NCI-H82 treated with DMSO at 0.1 percent for 48 hours (cell line): ENCODE data around the gene ANO10.
"Not testable (repeated sequence)": the region's sequence is repeated elsewhere in the genome, so short reads cannot be mapped to it uniquely, and the experiment has no call there.

ENCODE experiments used
- DNase-seq: peaks from one replicate; lab custom pipeline; 2025; ENCODE audit not compliant: unreplicated experiment; lab: John Stamatoyannopoulos, UW

Gene ANO10, protein sequence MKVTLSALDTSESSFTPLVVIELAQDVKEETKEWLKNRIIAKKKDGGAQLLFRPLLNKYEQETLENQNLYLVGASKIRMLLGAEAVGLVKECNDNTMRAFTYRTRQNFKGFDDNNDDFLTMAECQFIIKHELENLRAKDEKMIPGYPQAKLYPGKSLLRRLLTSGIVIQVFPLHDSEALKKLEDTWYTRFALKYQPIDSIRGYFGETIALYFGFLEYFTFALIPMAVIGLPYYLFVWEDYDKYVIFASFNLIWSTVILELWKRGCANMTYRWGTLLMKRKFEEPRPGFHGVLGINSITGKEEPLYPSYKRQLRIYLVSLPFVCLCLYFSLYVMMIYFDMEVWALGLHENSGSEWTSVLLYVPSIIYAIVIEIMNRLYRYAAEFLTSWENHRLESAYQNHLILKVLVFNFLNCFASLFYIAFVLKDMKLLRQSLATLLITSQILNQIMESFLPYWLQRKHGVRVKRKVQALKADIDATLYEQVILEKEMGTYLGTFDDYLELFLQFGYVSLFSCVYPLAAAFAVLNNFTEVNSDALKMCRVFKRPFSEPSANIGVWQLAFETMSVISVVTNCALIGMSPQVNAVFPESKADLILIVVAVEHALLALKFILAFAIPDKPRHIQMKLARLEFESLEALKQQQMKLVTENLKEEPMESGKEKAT

DNA sequence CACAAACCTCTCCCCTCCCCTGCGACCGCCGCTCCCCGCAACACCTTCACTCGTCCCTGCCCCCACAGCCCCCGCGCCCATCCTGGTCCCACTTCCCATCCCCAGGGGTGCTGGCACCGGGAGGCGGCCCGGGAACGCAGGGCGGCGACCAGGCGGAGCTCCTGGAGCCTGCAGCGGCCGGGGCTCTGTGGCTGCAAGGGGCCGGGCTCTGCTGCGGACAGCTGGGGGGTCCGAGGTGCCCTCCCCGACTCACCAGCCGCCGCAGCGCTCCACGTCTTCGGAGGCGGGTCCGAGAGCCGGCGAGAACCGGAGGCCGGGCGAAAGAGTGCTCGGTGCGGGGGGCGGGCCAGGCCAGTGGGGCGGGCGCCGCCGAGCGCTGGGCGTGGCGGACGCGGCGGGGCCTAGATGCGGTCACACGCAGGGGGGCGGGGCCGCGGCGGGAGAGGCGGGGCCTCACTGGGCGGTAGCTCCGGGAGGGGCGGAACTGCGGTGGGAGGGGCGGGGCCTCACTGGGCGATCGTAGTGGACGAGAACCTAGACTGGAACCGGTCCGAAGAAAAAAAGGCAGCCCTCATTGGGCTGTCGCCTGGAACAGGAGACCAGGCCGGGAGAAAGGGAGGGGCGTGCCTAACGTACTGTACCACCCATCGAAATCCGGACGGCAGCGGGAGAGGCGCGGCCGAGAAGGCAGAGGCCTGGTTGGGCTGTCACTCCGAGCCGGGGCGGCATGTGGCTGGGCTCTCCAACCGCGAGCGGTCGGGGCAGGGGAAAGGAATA is at the start of gene ANO10:
Gene ANO10 (minus strand): TSS at position 356 of the 777 bp plus-strand sequence. CDS start 16,159 bp downstream, outside the sequence.
- peak; percentile 92 for DNase-seq

DNA sequence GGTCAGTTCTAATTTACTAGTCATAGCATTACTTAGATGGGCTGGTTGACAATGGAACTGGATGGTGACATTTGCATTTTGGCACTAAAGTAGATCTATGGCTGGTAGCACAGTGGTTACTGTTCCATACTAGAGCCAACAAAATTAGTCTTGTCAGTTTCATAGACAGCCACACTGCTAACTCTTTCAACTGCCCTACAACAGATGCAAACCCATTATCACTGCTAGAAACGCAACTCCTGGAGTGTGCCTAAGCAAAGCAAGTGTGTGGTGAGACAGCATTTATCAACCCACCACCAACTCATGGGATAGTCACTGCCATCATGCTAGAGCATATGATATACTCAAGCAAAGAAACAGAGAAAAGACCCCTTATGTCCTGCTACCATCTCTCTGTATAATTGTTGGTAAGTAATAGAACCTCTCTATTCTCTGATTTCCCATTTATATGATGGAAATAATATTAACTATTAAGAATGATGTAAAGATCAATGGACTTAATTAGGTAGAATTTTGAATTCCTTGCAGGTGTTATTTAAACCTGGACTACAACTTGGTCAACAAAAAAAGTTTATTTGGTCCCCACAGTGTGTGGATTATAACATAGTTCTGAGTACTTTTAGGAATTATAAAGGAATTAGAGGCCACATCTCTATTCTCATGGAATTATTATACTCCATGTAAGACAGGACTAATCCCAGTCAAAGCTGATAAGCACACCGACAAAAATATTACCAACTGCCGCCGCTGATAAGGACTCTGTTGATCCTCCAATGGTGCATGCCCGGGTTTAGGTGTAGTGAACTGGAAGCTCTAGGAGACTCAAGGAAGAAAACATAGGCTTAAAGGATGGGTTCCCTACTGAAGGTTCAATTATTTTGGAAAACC is 49.1 kb upstream of the ANO10 start:
- DNase-seq, result no peak

DNA sequence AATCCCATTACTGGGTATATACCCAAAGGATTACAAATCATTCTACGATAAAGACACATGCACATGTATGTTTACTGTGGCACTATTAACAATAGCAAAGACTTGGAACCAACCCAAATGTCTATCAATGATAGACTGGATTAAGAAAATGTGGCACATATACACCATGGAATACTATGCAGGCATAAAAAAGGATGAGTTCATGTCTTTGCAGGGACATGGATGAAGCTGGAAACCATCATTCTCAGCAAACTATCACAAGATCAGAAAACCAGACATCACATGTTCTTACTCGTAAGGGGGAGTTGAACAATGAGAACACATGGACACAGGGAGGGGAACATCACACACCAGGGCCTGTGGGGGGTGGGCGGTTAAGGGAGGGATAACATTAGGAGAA is 43.2 kb upstream of the ANO10 start:
- DNase-seq, result not testable (repeated sequence)

DNA sequence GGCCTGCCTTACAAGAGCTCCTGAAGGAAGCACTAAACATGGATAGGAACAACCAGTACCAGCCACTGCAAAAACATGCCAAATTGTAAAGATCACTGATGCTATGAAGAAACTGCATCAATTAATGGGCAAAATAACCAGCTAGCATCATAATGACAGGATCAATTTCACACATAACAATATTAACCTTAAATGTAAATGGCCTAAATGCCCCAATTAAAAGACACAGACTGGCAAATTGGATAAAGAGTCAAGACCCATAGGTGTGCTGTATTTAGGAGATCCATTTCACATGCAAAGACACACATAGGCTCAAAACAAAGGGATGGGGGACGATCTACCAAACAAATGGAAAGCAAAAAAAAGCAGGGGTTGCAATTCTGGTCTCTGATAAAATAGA is 39.6 kb upstream of the ANO10 start:
- DNase-seq, result not testable (repeated sequence)

DNA sequence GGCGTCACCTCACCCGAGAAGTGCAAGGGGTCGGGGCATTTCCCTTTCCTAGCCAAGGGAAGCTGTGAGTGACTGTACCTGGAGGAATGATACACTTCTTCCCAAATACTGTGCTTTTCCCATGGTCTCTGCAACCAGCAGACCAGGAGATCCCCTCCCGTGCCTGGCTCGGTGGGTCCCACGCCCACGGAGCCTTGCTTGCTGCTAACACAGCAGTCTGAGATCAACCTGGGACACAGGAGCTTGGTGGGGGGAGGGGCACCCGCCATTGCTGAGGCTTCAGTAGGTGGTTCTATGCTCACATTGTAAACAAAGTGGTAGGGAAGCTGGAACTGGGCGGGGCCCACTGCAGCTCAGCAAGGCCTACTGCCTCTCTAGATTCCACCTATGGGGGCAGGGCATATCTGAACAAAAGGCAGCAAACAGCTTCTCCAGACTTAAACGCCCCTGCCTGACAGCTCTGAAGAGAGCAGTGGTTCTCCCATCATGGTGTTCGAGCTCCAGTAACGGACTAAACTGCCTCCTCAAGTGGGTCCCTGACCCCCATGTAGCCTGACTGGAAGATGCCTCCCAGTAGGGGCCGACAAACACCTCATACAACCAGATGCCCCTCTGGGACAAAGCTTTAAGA is 37.6 kb upstream of the ANO10 start:
- DNase-seq, result no peak

DNA sequence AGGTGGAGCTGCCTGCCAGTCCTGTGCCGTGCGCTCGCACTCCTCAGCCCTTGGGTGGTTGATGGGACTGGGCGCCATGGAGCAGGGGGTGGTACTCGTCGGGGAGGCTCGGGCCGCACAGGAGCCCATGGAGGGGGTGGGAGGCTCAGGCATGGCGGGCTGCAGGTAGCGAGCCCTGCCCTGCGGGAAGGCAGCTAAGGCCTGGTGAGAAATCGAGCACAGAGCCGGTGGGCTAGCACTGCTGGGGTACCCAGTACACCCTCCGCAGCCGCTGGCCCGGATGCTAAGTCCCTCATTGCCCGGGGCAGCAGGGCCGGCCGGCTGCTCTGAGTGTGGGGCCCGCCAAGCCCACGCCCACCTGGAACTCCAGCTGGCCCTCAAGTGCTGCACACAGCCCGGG is 34.6 kb upstream of the ANO10 start:
- DNase-seq, result not testable (repeated sequence)

DNA sequence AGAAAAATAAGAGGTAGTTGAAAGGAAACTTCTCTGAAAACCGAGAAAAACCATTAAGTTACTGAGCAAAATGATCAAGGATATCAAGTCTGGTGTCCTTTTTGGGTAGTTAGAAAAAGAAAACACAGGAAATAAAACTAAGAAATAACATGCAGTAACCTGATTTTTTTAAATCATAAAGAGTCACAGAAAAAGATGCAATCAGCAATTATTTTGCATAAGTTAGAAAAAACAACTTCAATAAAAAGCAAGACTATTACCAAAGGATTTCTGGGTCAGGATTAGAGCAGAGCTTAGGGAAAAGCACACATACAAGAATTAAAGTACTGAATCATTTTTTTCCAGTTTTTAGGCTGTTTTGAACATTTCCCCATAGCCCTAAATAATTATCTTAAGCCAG is 28.5 kb upstream of the ANO10 start:
- DNase-seq, result no peak

DNA sequence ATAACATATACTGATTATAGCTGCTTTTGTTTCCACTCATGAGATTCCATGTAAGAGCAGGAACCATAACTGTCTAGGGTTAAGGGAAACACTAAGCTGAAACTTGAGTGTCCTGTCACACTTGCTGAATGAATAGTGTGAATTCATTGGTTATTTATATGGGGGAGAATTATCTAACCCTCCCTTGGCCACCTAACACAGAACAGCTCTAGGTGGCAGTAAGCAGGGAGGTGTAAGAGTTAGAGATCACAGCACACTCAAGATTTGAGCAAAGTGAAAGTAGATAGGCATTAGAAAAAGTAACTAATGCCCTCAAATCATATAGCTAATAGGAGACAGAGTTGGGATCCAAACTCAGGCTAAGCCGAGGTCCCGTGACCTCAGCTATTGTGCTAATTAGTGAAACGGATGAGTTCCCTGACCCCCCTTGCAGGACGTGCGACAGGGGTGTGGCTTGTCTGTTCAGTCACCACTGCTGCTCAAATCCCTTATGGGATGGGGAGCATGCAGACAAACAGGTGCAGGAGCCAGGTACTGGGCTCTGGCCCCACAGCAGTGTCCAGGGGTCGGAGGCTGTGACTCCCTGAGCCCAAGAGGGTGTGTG is 27.7 kb upstream of the ANO10 start:
- DNase-seq, result no peak

DNA sequence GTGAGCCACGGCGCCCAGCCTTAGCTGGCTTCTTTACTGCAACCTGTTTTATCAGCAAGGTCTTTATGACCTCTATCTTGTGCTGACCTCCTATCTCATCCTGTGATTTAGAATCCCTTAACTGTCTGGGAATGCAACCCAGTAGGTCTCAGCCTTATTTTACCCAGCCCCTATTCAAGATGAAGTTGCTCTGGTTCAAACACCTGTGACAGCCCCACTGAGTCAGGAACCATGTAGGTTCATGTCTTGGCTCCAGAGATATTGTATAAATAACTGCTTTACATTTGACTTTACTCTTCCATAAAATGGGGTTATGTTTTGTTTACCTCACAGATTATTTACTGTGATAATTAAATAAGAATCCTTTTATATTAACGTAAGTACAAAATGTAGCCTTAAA is 27.1 kb upstream of the ANO10 start:
- no peak for DNase-seq

DNA sequence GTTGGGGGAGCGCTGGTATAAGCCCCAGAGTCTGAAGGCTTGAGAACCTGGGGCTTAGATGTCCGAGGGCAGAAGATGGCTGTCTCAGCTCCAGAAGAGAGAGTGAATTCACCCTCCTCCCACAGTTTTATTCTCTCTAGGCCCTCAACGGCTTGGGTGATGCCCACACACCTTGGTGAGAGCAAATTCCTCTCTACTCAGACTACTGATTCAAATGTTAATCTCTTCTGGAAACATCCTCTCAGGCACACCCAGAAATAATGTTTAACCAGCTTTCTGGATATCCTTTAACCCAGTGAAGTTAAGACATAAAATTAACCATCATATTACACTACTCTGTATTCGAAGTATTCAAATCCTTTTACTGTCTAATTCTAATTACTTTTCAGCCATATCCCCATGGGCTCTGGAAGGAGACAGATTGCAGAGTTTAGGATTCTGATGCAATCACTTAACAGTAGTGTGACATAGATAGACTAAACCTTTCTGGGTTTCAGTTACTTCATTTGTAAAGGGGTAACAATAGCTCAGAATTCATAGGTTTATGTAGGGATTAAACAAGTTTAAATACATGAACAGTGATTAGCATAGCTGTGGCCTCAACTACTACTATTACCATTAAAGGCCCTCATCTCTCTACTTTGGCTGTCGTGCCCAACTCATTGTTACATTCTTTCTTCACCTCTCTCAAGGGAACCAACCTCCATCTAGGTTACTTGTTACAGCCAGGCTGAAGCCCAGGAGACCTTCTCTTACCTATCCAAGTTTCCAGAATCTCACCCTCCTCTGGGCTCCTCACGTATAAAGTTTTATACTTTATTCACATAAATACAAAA is 25.7 kb upstream of the ANO10 start:
- peak; percentile 27 for DNase-seq

DNA sequence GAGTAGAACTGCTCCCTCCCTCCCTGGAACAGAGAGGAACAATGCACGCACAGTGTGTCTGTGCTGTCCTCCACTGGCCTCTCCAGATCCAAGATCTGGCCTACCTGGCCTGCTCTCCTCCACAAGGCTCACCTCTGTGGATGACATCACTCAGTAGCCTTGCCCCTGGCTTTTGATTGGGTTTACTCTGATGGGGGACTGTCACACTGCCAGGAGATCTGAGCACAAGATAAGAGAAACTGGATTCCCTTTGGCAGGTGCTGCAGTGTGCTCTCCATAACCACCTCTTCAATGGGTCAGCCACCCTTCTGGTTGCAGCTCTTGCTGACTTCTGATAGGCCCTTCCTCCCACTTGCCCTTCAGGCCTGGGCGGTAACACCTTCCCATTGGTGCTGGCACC is 22.6 kb upstream of the ANO10 start:
- no peak for DNase-seq

DNA sequence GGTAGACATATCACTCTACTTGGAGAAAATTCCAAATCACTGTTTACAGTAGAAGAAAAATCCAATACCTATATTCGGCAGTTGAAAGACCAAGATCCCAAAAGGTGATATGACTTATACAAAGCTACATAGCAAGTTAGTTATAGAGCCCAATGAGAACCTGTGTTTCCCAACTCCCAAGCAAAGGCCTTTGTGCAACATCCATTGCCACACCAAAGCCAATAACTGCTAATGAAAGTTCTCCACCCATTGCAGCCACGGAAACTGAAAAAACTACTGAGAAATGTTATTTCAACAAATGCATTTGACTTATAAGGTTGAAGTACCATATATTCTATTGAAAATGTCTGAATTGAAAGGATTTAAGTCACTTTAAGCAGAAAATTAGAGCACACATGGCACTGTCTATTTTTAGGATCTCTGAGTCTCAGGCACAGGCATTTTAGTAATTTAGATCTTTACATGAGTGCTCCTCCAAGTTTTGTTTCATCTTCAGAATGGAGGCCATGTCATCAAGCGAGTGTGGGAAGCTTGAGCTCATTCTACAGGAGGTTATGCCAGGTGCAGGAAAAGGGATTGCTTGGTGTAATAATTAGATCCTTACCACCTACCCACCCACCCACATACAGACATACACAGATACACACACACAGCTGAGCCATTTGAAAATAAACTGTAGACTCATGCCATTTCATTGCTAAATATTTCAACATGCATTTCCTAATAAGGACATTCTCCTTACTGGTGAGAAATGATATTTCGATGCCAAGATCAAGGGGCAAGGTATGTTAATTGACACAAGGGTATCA is 19.7 kb upstream of the ANO10 start:
- DNase-seq, result no peak

DNA sequence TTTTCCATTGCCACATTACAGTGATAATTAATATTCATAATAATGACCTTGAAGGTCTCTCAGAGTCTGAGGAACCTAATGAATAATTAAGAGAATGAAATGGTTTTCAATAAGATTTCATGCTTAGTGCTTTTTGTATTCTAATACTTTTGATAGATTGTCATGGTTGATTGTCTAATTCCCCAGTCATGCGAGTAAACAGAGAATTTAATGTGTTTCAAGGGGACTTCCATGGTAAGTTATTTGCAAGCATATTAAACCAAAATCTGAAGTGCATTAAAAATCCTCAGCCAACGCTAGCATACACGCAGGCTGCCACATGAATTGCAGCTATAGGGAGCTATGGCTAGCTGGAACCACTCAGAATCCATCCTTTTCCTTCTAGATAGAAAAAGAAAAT is 18.9 kb upstream of the ANO10 start:
- DNase-seq, result no peak

DNA sequence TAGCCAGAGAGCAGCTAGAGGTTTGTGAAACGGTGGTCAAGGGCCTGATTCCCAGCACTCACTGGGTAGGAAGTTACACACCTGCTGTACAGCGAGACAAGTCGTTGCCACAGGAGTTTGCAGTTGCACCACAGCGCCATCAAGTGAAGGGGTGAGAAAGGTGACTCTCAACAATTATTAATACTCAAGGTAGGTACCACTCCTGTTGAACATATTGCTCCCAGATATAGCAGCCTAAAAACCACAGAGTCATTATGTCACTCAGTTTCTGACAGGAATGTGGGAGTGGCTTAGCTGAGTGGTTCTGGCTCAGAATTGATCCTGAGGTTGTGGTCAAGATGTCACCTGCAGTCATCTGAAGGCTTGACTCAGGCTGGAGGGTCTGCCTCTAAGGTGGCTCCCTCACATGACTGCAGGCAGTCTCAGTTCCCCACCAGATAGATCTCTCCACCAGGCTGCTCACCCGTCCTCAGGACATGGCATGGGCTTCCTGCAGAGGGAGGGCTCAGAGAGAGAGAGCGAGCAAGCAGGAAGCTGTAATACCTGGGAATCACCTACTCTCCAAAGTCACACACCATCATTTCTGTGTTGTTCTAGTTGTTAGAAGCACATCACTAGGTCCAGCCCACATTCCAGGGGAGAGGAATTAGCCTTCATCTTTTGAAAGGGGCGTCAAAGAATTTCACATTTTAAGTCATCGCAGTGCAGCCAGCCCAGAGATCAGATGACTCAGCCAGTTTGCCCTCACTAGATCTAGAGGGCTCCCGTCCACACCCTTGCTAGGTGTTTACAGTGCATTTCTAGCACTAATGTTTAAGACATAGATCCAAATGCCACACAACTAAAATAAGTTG is 17.0 kb upstream of the ANO10 start:
- no peak for DNase-seq

DNA sequence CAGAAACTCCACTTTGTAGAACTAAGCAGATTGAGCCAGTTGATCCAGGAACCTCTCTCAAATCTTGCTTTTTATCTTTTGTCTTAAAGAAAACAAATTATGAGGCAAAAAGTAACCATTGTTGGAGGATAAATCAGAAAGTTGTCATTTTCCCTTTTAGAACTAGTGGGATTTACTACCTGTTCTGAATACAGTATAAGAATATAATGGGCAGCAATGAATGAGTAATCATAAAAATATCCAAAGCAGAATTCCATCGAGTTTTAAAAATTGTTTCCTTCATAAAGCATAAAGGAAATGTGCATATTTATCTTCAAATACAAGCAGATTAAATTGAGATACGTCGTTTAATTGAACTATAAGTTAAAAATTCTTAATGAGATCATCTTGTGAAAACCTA is 15.9 kb upstream of the ANO10 start:
- DNase-seq, result no peak

DNA sequence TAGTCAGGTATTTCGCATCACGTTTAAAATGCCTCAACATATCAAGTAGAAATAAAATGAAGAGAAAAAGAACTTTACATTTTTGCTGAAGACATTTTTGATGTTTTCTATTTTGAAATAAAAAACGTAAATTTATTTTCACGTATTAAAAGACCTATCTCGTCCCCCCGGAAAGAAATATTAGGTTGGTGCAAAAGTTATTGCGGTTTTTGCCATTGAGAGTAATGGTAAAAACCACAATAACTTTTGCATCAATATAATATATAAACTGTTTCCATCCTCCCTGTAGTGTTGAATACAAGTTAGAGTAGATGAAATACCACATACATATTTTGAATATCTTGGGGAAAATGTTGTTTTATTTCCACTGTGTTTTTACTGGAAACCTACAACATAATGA is 11.2 kb upstream of the ANO10 start:
- no peak for DNase-seq

DNA sequence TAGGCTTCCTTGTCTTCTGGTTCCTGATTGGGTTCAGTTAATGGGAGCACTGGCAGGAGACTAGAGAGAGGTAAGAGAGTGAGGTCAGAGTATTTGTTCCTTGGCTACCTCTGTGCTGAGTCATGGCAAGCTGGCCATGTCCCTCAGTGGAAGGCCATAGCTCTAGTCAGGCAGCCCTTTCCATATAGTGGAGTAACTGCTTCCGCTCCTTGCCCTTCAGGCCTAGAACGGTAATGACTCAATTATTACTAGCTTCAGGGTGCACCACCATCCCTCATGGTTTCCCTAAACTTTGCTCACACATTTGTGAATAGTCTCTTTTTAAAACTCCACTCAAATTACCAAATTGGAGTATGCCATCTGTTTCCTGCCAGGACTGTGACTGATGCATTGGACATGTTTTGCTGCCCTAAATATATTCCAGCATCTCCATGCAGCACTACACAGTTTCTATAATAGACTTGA is 10.5 kb upstream of the ANO10 start:
- DNase-seq, result no peak
